NCI-H774 (cell line): ENCODE results near the gene ZNF860.
A peak's percentile ranks its signal among the peaks of the same experiment; 100 is the strongest.

ENCODE experiments used
- DNase-seq: peaks from one replicate; lab custom pipeline; 2025; lab: John Stamatoyannopoulos, UW

The ZNF860 gene

DNA sequence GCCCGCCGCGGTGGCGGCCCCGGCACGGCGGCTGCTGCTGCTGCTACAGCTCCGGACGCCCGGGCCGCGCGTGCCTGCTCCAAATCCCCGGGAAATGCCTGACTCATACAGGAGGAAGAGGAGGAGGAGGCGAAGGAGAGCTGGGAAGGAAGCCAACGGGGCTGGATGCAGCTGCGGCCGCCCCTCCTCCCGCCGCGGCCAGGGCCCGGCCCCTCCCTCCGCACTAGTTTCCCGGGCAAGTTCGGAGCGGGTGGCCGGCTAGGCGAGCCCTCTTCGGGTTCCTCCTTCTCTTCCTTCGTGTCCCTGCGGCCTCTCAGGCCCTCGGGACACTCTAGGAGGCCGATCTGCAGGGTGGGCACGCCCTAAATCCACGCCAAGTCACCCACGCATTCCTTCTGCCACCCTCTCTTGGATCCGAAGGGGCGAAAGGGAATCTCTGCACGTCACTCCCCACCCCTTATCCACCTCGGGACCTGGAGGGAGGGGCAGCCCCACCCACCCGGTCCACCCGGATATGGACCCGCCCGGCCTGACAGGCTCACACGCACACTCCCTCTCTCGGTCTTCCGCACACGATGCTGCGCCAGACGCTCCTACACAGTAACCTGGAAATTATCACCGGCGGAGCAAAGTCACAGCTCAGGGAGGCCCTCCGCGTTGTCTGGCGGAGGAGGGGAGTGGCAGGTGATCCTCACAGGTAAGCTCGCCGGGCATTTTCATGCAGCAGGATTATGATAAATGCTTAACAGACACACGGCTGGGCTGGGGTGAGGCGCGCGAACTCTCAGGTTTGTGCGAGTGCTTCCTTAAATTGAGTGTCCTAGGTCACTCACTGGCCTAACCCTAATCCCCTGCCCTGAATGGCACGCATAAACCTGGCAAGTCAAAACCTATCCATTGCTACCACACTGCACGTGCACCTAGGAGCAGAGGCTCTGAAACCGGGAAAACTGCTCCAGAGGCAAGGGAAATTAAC lies at the start of gene ZNF860, which contains the start of gene OSBPL10:
Gene ZNF860 (plus strand): TSS at position 545 of the 976 bp plus-strand sequence. CDS start 7,330 bp downstream, outside the sequence.
Gene OSBPL10 (minus strand): TSS at position 57 of the 976 bp plus-strand sequence. CDS start 83 bp downstream, outside the sequence.
- DNase-seq, result peak; percentile 30

- no peak for DNase-seq
Measured at GRCh38 chr3:31932990-31933389, 48.6 kb upstream of the ZNF860 start.

DNA sequence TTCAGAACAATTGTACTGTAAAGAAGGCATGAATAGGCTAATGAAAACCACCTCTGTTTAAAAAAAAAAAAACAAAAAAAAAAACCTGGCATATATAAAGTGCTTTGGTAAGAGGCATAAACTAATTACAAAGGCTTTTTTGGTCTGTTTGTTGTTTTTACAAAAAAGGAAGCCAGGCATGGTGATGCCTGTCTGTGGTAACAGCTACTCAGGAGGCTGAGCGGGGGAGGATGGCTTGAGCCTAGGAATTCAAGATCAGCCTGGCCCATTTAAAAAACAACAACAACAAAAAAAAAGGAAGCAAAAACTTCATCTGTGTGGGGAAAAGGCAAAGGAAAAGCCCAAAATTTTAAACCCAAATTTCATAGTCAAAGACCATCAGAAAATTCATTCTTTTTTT lies 47.5 kb upstream of the ZNF860 start:
- DNase-seq, result no peak

DNA sequence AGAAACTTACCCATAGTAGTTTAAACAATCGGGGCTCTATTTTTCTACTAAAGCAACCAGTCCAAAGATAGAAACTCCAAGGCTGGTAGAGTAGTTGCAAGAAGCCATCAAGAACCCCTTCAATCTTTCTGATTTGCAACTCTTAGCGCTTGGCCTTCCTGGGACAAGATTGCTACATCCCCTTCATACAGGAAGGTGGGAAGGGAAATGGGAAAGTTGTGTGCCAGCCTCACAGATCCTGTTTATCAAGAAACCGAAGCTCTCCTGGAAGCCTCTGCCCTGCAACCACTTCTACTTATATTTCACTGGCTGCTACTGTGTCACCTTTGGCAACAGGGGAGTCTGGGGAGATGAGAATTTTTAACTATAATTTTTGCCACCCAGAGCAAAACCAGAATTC lies 46.7 kb upstream of the ZNF860 start:
- DNase-seq, result no peak

DNA sequence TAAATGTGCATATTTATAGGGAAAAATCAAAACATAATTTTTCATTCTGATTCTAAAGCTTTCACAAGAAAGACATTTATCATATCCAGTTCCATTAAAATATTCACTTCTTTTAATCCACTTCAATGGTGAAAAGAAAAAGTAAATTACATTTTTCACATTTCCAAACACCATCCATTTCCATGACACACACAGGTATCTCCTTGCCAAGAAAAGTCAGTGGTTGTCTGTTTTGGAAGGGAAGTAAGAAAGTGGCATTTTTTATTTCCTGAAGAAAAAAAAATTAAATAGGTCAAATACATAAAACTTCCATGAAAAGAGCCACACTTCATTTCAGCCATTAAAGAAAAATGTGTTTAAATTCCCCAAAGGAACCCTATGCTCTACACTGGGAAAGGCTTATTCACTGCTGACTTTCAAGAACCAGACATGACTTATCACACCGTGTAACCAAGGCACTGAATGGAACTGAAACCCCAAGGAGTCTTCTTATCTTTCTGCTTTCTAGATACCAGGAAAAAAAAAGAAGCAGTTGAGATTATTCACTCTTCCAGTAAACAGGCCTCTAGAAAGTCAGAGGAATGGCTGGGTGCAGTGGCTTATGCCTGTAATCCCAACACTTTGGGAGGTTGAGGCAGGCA lies 45.0 kb upstream of the ZNF860 start:
- no peak for DNase-seq

DNA sequence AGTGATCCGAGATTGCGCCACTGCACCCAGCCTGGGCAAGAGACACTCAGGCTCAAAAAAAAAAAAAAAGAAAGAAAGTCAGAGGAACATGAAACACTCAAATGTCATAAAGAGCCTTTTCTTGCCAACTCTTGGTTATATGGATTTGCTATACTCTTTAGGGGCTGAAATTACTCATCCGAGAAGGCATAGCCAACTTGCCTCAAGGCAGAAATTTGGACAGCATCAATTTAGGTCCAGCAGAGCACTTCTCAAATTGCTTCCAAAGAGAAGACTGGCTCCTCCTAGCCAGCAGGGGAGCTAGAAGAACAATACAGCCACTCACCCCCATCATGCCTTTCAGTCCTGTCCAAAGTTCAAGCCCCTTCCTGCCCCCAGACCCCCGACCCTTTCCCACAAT lies 44.3 kb upstream of the ZNF860 start:
- DNase-seq, result no peak

DNA sequence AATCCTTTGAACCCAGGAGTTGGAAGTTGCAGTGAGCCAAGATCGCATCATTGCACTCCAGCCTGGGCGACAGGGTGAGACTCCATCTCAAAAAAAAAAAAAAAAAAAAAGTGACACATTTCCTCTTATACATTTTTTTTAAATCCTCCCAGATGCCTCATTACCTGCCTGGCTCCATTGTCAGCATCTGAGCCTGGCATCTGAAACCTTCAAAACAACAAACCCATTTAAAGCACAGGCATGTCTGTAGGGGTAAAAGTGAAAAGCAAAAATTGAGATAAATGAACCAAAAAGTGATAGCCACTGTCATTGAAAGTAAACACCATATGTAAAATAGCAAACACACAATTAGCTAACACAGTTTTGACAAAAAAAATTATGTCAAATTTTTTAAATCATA lies 39.1 kb upstream of the ZNF860 start:
- DNase-seq, result no peak

- DNase-seq, result no peak
Measured at GRCh38 chr3:31943041-31943440, 38.5 kb upstream of the ZNF860 start.

- no peak for DNase-seq
Measured at GRCh38 chr3:31945738-31946052, 35.9 kb upstream of the ZNF860 start.

DNA sequence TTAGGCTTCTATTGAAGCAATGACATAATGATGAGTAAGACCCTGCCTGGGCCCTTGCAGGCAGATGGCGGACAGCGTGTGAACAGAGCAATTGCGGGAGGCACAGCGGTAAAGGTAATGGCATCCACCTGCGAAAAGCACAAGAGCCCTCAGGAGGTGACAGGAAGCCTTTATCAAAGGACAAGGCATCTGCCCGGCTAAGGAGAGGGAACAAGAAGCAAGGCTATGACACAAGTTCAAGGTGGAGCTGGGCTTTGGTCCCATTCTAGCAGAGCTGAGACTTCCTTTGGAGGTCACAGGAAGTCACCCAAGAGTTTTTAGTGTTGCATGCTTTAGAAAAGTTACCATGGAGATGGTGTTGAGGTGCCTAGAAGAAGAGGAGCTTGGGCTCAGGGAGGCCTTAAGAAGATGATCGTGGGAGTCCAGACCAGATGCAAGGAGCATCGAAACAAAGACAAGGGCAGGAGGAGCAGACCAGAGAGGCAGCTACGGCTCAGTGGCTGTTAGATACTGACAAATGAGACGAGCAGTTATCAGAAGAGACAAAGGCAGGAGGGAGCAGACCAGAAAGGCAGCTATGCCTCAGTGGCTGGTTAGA lies 35.0 kb upstream of the ZNF860 start:
- no peak for DNase-seq

GRCh38 chr3:31947162-31947561 lies 34.4 kb upstream of the ZNF860 start:
- DNase-seq, result no peak

DNA sequence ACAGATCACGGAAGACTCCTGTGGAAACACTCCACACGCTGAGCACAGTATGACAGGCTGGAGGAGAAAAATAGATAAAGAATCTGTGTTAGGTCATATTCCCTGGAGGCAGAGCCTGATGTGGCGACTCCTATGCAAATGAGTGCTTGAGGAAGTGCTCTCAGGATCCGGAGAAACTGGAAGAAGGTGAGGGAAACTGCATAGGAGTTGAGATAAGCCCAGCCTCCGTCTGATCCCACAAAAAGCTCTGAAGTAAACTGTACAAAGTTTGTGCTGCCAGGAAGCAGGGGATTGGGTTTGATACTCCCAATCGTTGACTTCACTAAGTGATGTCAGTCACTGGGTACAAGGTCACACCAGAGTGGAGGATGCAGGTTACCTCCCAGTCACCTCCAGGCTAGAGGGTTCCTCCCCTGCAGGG lies 33.9 kb upstream of the ZNF860 start:
- DNase-seq, result no peak

- DNase-seq, result no peak
Measured at GRCh38 chr3:31948280-31948679, 33.3 kb upstream of the ZNF860 start.

GRCh38 chr3:31952205-31952604 lies 29.3 kb upstream of the ZNF860 start:
- DNase-seq, result no peak

- DNase-seq, result no peak
Measured at GRCh38 chr3:31953091-31953490, 28.5 kb upstream of the ZNF860 start.

DNA sequence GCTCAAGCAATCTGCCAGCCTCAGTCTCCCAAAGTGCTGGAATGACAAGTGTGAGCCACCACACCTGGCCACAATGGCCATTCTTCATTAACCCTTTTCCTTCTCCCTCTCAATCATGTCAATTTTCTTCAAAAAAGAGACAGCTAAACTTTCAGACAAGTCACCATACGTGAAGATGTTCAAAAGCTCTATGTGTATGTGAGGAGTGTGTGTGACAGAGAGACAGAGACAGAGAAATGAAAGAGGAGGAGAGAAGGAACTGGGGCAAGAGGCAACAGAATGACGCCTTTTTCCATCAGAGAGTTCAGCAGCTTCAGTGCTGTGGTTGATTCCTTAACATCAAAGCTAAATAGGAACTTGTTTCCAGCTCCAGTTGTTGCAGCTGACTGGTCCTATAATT lies 27.9 kb upstream of the ZNF860 start:
- DNase-seq, result no peak

- DNase-seq, result no peak
Measured at GRCh38 chr3:31955581-31955980, 26.0 kb upstream of the ZNF860 start.

GRCh38 chr3:31957106-31957505 lies 24.4 kb upstream of the ZNF860 start:
- no peak for DNase-seq

DNA sequence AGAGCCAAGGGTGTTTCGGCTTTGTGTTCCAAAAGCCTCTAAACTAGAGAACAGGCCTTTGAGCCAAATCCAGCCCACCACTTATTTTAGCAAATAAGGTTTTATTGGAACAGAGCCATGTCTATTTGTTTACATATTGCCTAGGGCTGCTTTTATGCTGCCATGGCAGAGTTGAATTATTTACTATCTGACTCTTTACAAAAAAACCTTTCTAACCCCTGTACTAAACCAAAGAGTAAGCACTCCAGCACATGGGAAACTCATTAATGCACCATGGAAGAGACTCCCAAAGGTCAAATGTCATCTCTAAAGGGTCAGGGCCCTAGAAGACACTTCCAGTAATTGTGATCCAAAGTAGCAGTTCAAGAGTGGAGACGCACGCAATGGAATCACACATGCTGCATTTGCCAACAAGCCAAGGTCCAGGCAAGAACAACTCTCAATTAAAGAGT lies 22.8 kb upstream of the ZNF860 start:
- peak; percentile 27 for DNase-seq

- DNase-seq, result no peak
Measured at GRCh38 chr3:31959251-31959650, 22.3 kb upstream of the ZNF860 start.

DNA sequence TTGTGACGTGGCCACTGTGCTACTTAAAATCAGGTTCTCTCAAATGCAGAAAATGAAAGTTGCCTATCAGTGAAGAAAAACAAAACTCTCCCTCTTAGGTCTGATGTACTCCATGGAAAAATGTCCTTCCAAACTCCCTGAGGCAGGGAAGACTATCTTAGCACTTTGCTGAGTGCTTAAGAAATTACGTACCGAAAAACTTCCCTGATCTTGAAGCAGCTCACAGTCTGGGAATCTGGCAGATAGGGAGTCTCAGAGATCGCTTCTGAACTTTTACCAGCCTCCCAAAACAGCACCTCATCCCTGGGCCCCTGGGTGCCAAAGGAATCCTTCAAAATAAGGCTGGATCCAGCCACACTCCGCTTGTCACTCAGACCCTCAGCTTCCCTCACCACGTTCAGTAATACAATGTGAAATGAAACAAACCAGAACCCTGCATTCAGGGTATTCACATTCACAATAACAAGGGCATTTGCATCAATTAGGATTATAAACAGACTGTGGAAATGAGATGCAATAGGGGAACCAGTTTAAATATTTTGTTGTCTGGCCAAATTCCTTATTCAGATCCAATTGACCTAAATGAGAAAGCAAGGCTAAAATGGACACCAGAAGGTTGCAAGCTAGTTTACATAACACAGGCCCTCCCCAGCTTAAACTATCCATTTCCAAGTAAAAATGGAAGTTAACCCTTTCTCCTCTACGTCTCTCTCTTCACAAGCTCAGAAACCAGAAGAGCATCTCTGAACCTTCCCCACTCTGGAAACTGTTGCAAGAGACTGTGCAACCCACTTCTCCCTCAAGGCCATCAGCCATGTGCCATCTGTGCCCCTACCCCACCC lies 21.4 kb upstream of the ZNF860 start:
- no peak for DNase-seq
